ENCODE data around the gene ADCY2. TPM values are rescaled to one million over a fixed set of nuclear protein-coding genes. Genes with fewer than 3 reads are reported as not detected.

Gene ADCY2
- total RNA-seq, 1 donor from 2014 or later: not detected

GRCh38 chr5:7759257-7759871, 363.4 kb downstream of the ADCY2 start:
- no peaks in the 10 kb centered on the region for H3K4me1 Mint-ChIP-seq (ENCODE audit: low read depth)

DNA sequence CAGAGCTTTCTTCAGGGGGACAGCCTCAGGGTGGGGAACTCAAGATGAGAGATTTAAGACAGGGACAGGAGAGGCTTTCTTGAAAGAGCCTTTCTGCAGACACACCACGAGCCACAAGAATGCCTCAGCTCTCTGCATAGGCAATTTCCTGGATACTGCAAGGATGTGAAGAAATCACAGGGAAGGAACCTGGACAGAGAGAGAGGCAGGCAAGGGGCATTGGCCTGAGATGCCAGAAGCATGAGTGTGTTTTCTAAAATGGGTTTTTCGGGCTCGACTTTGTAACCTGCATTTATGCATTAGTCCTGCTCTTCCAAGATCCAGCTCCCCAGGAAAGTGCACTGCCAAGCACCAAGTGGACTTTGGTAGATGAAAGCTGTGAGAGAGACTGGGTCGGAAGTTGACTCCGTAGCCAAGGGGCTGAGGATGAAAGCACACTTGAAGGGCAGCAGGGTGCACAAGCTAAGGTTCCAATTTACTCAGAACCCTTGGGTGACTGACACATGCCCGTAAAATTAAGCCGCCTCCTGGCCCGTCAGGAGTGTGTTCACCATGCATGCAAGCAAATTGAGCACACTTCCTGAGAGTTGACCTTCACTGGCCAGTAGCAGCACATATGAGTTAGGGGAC, 364.1 kb downstream of the ADCY2 start:
- intact Hi-C loops (cut with micrococcal nuclease): loop anchor here (5.0 kb wide), 1 partner anchor 97 kb away; no protein-coding TSS in a partner anchor
- Mint-ChIP-seq H3K27ac (no peak overlapping the region), H3K9me3 (no peaks in the 10 kb centered on the region), H3K4me1 (ENCODE audit: low read depth) (no peaks in the 10 kb centered on the region), H3K36me3 (ENCODE audit: low read depth) (no peaks in the 10 kb centered on the region), H3K4me3 (no peak overlapping the region), H3K27me3 (ENCODE audit: insufficient read depth) (no peaks in the 10 kb centered on the region)
- no peak for DNase-seq (ENCODE audit: low spot score)

More at GRCh38 chr5:7759257-7759871, 363.4 kb downstream of the ADCY2 start:
- H3K27me3 Mint-ChIP-seq (ENCODE audit: insufficient read depth): no peaks in the 10 kb centered on the region
- no peaks in the 10 kb centered on the region for H3K9me3 Mint-ChIP-seq
- DNase-seq (ENCODE audit: low spot score): no peak
- no peak overlapping the region for H3K27ac Mint-ChIP-seq
- no peak overlapping the region for H3K4me3 Mint-ChIP-seq
- intact Hi-C loops (cut with micrococcal nuclease): loop anchor here (5.0 kb wide), 1 partner anchor 98 kb away; no protein-coding TSS in a partner anchor
- H3K36me3 Mint-ChIP-seq (ENCODE audit: low read depth): no peaks in the 10 kb centered on the region

DNA sequence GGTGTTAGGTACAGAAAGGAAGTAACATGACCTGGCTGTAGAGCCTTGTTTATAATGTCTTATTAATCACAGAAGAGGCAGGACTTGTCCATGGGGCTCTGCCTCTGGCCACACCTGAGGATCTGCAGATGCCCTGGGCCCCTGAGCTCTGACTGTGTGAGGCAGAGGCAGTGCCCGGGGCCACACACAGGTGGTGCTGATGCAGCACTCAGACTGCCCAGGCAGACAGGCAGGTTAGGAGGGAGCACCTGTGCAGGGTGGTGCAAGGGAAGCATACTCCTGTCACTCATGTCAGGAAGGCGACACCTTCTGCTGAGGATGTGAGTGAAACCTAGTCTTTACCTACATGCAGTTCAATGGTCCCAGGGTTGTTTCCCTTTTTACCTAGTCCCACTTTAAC, 366.3 kb downstream of the ADCY2 start:
- no peak for DNase-seq (ENCODE audit: low spot score)
- Mint-ChIP-seq H3K27me3 (ENCODE audit: insufficient read depth) (no peaks in the 10 kb centered on the region), H3K4me3 (no peak overlapping the region)

GRCh38 chr5:7763621-7764072, 367.7 kb downstream of the ADCY2 start:
- Mint-ChIP-seq H3K27ac (no peak overlapping the region), H3K27me3 (ENCODE audit: insufficient read depth) (no peaks in the 10 kb centered on the region), H3K9me3 (no peaks in the 10 kb centered on the region), H3K4me1 (ENCODE audit: low read depth) (no peaks in the 10 kb centered on the region), H3K4me3 (no peak overlapping the region), H3K36me3 (ENCODE audit: low read depth) (no peaks in the 10 kb centered on the region)
- intact Hi-C loops (cut with micrococcal nuclease): no loop called here
- no peak for DNase-seq (ENCODE audit: low spot score)

More for the DNA sequence above, 366.3 kb downstream of the ADCY2 start:
- no peak overlapping the region for H3K27ac Mint-ChIP-seq
- intact Hi-C loops (cut with micrococcal nuclease): no loop called here
- no peaks in the 10 kb centered on the region for H3K4me1 Mint-ChIP-seq (ENCODE audit: low read depth)
- H3K36me3 Mint-ChIP-seq (ENCODE audit: low read depth): no peaks in the 10 kb centered on the region
- H3K9me3 Mint-ChIP-seq: no peaks in the 10 kb centered on the region

DNA sequence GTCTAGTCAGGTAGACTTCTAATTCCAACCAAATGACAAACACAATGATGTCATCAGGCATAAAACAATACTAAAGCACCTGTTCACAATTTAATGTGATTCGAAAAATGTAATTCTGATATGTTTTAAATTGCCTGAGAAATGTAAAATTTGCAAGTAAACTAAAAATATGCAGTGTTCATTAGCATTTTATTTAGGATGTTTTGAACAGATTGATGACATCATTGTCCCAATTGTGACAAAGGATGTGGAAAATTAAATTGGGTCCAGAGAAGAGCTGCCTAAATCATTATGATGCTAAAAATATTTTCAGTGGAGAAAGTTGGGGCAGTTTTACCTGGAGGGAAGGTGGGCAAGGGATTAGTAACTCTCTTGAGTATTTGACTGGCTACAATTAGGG, 368.5 kb downstream of the ADCY2 start:
- no peak for DNase-seq (ENCODE audit: low spot score)
- Mint-ChIP-seq H3K4me1 (ENCODE audit: low read depth) (no peaks in the 10 kb centered on the region), H3K36me3 (ENCODE audit: low read depth) (no peaks in the 10 kb centered on the region), H3K4me3 (no peak overlapping the region), H3K27me3 (ENCODE audit: insufficient read depth) (no peaks in the 10 kb centered on the region), H3K9me3 (no peaks in the 10 kb centered on the region), H3K27ac (no peak overlapping the region)
- intact Hi-C loops (cut with micrococcal nuclease): no loop called here

DNA sequence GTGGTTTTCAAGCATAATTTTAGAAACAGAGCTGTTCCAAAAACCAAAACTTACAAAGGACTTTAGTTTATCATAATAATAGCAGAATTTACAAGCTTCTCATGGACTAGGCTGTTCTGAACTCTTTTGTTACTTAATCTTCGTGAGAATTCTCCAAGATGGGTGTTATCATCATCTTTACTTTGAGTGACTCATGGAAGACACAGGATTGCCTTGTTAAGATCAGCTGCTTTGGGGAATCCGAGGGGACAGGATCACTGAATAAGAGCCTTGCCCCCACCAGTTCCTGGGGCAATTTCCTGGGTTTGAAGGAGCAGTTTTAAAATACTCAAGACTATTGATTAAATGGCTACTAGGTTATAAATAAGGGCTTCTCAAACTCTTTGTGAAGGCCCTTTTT, 374.5 kb downstream of the ADCY2 start:
- intact Hi-C loops (cut with micrococcal nuclease): no loop called here
- no peaks in the 10 kb centered on the region for H3K9me3 Mint-ChIP-seq
- DNase-seq (ENCODE audit: low spot score): no peak
- no peak overlapping the region for H3K4me3 Mint-ChIP-seq
- H3K36me3 Mint-ChIP-seq (ENCODE audit: low read depth): no peaks in the 10 kb centered on the region
- no peaks in the 10 kb centered on the region for H3K4me1 Mint-ChIP-seq (ENCODE audit: low read depth)
- H3K27me3 Mint-ChIP-seq (ENCODE audit: insufficient read depth): no peaks in the 10 kb centered on the region
- H3K27ac Mint-ChIP-seq: no peak overlapping the region

GRCh38 chr5:7772141-7772540, 376.2 kb downstream of the ADCY2 start:
- Mint-ChIP-seq H3K4me3 (no peak overlapping the region), H3K9me3 (no peaks in the 10 kb centered on the region), H3K36me3 (ENCODE audit: low read depth) (no peaks in the 10 kb centered on the region), H3K27ac (no peak overlapping the region), H3K27me3 (ENCODE audit: insufficient read depth) (no peaks in the 10 kb centered on the region), H3K4me1 (ENCODE audit: low read depth) (no peaks in the 10 kb centered on the region)
- DNase-seq (ENCODE audit: low spot score): no peak
- intact Hi-C loops (cut with micrococcal nuclease): no loop called here

DNA sequence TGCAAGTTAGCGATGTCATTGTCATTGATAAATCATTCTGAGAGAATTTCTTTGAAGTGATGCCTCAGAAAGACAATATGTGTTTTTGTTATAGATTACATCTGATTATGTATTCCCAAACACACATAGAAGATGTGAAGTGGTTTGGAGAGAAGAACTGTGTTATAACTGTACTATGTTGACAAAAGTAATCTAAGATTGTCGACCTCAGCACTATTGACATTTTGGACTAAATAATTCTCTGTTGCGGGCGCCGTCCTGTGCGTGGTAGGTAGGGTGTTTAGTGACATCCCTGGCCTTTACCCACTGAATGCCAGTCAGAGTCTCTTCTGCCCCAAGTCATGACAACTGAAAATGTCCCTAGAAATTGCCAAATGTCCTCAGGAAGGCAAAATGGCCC, 377.2 kb downstream of the ADCY2 start:
- no peak for DNase-seq (ENCODE audit: low spot score)
- no peaks in the 10 kb centered on the region for H3K4me1 Mint-ChIP-seq (ENCODE audit: low read depth)
- intact Hi-C loops (cut with micrococcal nuclease): no loop called here
- H3K36me3 Mint-ChIP-seq (ENCODE audit: low read depth): no peaks in the 10 kb centered on the region
- H3K27ac Mint-ChIP-seq: no peak overlapping the region
- no peak overlapping the region for H3K4me3 Mint-ChIP-seq
- H3K9me3 Mint-ChIP-seq: no peaks in the 10 kb centered on the region
- H3K27me3 Mint-ChIP-seq (ENCODE audit: insufficient read depth): peaks cover 2% of the 10 kb centered on the region

DNA sequence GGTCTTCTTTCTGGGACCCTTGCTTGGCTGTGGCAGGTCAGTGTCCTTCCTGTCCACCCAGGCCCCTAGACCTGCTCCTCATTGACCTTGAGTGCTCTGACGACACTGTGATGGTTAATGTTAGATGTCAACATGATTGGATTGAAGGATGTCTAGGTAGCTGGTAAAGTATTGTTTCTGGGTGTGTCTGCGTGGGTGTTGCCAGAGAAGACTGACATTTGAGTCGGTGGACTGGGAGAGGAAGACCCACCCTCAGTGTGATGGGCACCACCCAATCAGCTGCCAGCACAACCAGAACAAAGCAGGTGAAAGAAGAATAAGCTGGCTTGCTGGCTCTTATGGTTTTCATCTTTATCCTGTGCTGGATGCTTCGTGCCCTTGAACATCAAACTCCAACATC, 380.5 kb downstream of the ADCY2 start:
- H3K27me3 Mint-ChIP-seq (ENCODE audit: insufficient read depth): peaks cover 9% of the 10 kb centered on the region
- intact Hi-C loops (cut with micrococcal nuclease): no loop called here
- H3K27ac Mint-ChIP-seq: no peak overlapping the region
- peaks cover 9% of the 10 kb centered on the region for H3K4me1 Mint-ChIP-seq (ENCODE audit: low read depth)
- no peaks in the 10 kb centered on the region for H3K36me3 Mint-ChIP-seq (ENCODE audit: low read depth)
- no peaks in the 10 kb centered on the region for H3K9me3 Mint-ChIP-seq
- DNase-seq (ENCODE audit: low spot score): no peak
- no peak overlapping the region for H3K4me3 Mint-ChIP-seq

GRCh38 chr5:7779019-7780005, 383.4 kb downstream of the ADCY2 start:
- no peaks in the 10 kb centered on the region for H3K36me3 Mint-ChIP-seq (ENCODE audit: low read depth)

DNA sequence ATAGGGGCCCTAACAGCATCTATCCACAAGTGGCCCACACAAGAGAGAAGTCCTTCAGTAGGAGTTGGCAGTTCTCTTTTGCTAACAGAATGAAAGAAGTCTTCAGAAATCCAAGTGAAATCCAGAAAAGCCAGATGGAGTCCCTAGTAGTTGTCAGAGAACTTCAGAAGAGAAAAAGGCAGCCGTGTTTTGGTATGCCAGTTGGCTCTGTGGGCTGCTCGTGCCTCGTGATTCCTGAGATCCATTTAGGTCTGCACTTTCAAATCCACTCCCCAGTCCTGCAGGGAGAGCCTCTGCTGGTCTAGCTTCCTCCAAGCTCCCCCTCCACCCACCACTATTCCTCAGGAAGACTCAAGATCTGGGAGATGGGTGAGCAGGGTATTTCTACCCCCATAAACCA, 386.0 kb downstream of the ADCY2 start:
- Mint-ChIP-seq H3K4me1 (ENCODE audit: low read depth) (peaks cover 9% of the 10 kb centered on the region), H3K4me3 (no peak overlapping the region), H3K36me3 (ENCODE audit: low read depth) (no peaks in the 10 kb centered on the region), H3K27ac (no peak overlapping the region), H3K27me3 (ENCODE audit: insufficient read depth) (peaks cover 12% of the 10 kb centered on the region), H3K9me3 (no peaks in the 10 kb centered on the region)
- intact Hi-C loops (cut with micrococcal nuclease): no loop called here
- no peak for DNase-seq (ENCODE audit: low spot score)

More at GRCh38 chr5:7779019-7780005, 383.4 kb downstream of the ADCY2 start:
- H3K4me1 Mint-ChIP-seq (ENCODE audit: low read depth): peaks cover 9% of the 10 kb centered on the region
- peaks cover 12% of the 10 kb centered on the region for H3K27me3 Mint-ChIP-seq (ENCODE audit: insufficient read depth)
- H3K9me3 Mint-ChIP-seq: no peaks in the 10 kb centered on the region
- H3K27ac Mint-ChIP-seq: no peak overlapping the region
- DNase-seq (ENCODE audit: low spot score): no peak
- no peak overlapping the region for H3K4me3 Mint-ChIP-seq
- intact Hi-C loops (cut with micrococcal nuclease): no loop called here

DNA sequence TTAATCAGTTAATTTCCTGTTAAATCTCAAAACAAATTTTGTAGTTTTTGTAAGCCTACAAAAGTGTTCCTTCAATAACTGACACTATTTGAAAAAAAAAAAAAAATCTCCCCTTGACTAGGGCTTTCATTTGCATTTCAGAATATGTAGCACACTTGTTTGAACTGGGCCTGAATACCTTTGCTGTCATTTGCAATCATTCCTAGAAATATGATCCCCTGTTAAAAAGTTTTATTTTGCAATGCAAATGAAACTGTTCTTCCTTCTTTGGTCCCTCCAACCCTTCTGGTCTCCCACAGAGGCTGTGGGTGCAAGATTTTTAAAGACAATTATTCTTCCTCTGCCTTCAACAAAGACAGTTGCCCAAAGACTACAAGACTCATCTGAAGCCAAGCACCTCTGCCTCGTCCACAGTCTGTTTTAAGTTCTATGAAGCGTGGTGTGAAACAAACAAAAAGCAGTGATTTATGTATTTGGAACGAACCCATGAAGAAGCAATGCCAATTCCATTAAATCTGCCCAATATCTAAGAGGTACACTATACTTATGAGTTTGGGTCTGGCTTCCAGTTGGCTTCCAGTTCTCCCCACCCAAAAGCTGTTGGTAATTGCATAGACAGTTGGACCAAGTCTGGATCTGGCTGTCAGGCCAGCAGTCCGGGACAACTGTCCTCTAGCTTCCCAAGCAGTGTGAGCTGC, 388.9 kb downstream of the ADCY2 start:
- Mint-ChIP-seq H3K4me3 (no peak overlapping the region), H3K4me1 (ENCODE audit: low read depth) (no peaks in the 10 kb centered on the region), H3K9me3 (no peaks in the 10 kb centered on the region), H3K27ac (no peak overlapping the region), H3K27me3 (ENCODE audit: insufficient read depth) (peaks cover 9% of the 10 kb centered on the region), H3K36me3 (ENCODE audit: low read depth) (no peaks in the 10 kb centered on the region)
- DNase-seq (ENCODE audit: low spot score): no peak
- intact Hi-C loops (cut with micrococcal nuclease): no loop called here
